Measurements from ENCODE around the gene SCMH1.

SCMH1 gene

DNA sequence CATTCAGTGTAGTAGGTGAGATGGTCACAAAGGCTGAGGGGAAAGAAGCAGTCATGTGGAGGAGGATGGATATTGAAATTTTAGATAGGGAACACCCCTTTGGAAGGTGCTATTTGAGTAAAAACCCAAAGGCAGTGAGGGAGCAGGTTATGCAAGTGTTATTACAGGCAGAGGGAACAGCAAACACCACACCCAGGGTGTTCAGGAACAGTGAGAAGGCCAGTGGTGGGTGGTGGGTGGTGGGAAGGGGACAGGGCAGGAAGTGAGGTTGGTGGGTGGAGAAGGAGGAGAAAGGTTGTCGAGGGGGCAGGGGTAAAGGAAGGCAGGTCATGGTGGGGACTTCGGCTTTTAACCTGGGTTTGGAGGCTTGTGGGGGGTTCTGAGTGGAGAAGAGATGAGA lies 39.2 kb upstream of the SCMH1 start:
- peaks cover 61 to 94% of the 10 kb centered on the region in 2 experiments for H3K27me3 ChIP-seq (ENCODE audit: control insufficient read depth in 1 of 2, insufficient read depth in 1 of 2, low read length in 2 of 2)
- no peak overlapping the region for H3K18ac ChIP-seq (ENCODE audit: low read depth in 1 of 2, low read length in 2 of 2)
- H3K4me1 ChIP-seq (ENCODE audit: control insufficient read depth, insufficient read depth, low read depth, low read length), result no peaks in the 10 kb centered on the region
- no peak overlapping the region for H2BK12ac ChIP-seq (ENCODE audit: low read length in 2 of 2)
- no peak overlapping the region for H2AFZ ChIP-seq (ENCODE audit: low read depth, low read length)
- no peak overlapping the region for H4K91ac ChIP-seq (ENCODE audit: low read length)
- no peak overlapping the region for H3K23ac ChIP-seq (ENCODE audit: low read length in 2 of 2)
- H2BK15ac ChIP-seq (ENCODE audit: low read depth, poor library complexity, severe bottlenecking), result no peak overlapping the region
- no peak overlapping the region for H3K4me3 ChIP-seq (ENCODE audit: insufficient read depth in 1 of 2, low read depth in 1 of 2, low read length in 2 of 2)
- H3K14ac ChIP-seq (ENCODE audit: low read length in 2 of 2), result no peak overlapping the region
- no peak overlapping the region for H2BK120ac ChIP-seq (ENCODE audit: low read depth, low read length)
- no peaks in the 10 kb centered on the region for H3K9me3 ChIP-seq (ENCODE audit: control insufficient read depth, low read length)
- no peak overlapping the region for H2BK5ac ChIP-seq (ENCODE audit: low read depth, low read length, poor library complexity, severe bottlenecking)
- H3K36me3 ChIP-seq (ENCODE audit: control insufficient read depth in 1 of 2, insufficient read depth in 2 of 2, low read depth in 1 of 2, low read length in 2 of 2), result no peaks in the 10 kb centered on the region
- H3K27ac ChIP-seq (ENCODE audit: low read length, poor library complexity, severe bottlenecking), result no peak overlapping the region
- H4K8ac ChIP-seq (ENCODE audit: low read length), result no peak overlapping the region
- no peak for DNase-seq
- no peak overlapping the region for H2AK5ac ChIP-seq (ENCODE audit: low read length, severe bottlenecking)
- H3K9ac ChIP-seq (ENCODE audit: low read length), result no peak overlapping the region
- H3K79me1 ChIP-seq (replicated peaks; ENCODE audit: low read length, poor library complexity, severe bottlenecking), result no peaks in the 10 kb centered on the region
- no peak overlapping the region for H3K4me2 ChIP-seq (ENCODE audit: low read length, poor library complexity, severe bottlenecking)
- 77% methylated on average over 2 of the region's 2 CpGs for WGBS
- no peak overlapping the region for H3K4ac ChIP-seq (ENCODE audit: low read depth in 1 of 2, low read length in 2 of 2)

DNA sequence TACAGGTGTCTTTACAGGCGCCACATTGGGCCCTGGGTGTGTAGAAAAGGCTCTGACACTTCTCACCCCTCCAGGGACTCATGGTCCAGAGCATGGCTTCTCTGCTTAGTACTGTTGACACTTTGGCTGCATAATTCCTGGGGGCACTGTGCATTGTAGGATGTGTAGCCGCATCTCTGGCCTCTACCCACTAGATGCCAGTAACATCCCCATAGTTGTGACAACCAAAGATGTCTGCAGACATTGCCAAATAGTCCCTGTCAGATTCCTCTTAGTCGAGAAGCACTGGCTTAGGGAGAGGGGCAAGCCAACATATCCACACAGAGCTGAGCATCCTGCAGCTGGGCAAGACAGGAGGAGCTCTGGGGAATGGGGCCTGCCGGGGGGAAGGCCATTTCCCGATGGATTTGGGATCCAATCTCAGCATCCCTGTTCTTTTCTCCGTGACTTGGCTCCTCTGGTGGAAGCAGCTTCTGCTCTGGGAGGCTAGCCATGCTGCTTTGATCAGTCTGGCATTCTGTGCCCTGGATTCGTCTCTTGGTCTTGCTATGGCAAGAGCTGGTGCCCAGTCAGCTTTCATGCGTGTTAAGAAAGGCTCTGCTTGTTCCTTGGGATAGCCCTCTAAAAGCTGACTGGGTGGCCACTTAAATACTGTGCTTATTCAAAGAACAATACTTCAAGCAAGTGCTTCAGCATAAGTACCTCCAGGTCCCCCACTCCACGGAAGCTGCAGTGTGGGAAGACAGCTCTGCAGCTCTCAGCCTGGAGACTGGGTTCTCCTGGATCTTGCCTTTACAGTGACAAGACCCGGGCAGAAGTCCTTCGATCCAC lies 38.3 kb upstream of the SCMH1 start:
- H3K36me3 ChIP-seq (ENCODE audit: control insufficient read depth in 1 of 2, insufficient read depth in 2 of 2, low read depth in 1 of 2, low read length in 2 of 2), result no peaks in the 10 kb centered on the region
- H3K79me1 ChIP-seq (replicated peaks; ENCODE audit: low read length, poor library complexity, severe bottlenecking), result no peaks in the 10 kb centered on the region
- H3K4me1 ChIP-seq (ENCODE audit: control insufficient read depth, insufficient read depth, low read depth, low read length), result peaks cover 2% of the 10 kb centered on the region
- H3K18ac ChIP-seq (ENCODE audit: low read depth in 1 of 2, low read length in 2 of 2), result no peak overlapping the region
- no peak overlapping the region for H2BK5ac ChIP-seq (ENCODE audit: low read depth, low read length, poor library complexity, severe bottlenecking)
- no peak overlapping the region for H4K8ac ChIP-seq (ENCODE audit: low read length)
- H3K14ac ChIP-seq (ENCODE audit: low read length in 2 of 2), result no peak overlapping the region
- H2AK5ac ChIP-seq (ENCODE audit: low read length, severe bottlenecking), result no peak overlapping the region
- peaks cover 55 to 91% of the 10 kb centered on the region in 2 experiments for H3K27me3 ChIP-seq (ENCODE audit: control insufficient read depth in 1 of 2, insufficient read depth in 1 of 2, low read length in 2 of 2)
- no peak overlapping the region for H4K91ac ChIP-seq (ENCODE audit: low read length)
- no peak overlapping the region for H2BK15ac ChIP-seq (ENCODE audit: low read depth, poor library complexity, severe bottlenecking)
- no peak overlapping the region for H3K4me3 ChIP-seq (ENCODE audit: insufficient read depth in 1 of 2, low read depth in 1 of 2, low read length in 2 of 2)
- H2AFZ ChIP-seq (ENCODE audit: low read depth, low read length), result no peak overlapping the region
- 78% methylated on average over 10 of the region's 11 CpGs for WGBS
- H3K9ac ChIP-seq (ENCODE audit: low read length), result no peak overlapping the region
- H3K4me2 ChIP-seq (ENCODE audit: low read length, poor library complexity, severe bottlenecking), result no peak overlapping the region
- H3K23ac ChIP-seq (ENCODE audit: low read length in 2 of 2), result no peak overlapping the region
- no peak overlapping the region for H2BK120ac ChIP-seq (ENCODE audit: low read depth, low read length)
- H3K4ac ChIP-seq (ENCODE audit: low read depth in 1 of 2, low read length in 2 of 2), result no peak overlapping the region
- H3K27ac ChIP-seq (ENCODE audit: low read length, poor library complexity, severe bottlenecking), result no peak overlapping the region
- DNase-seq, result no peak
- no peaks in the 10 kb centered on the region for H3K9me3 ChIP-seq (ENCODE audit: control insufficient read depth, low read length)
- H2BK12ac ChIP-seq (ENCODE audit: low read length in 2 of 2), result no peak overlapping the region

DNA sequence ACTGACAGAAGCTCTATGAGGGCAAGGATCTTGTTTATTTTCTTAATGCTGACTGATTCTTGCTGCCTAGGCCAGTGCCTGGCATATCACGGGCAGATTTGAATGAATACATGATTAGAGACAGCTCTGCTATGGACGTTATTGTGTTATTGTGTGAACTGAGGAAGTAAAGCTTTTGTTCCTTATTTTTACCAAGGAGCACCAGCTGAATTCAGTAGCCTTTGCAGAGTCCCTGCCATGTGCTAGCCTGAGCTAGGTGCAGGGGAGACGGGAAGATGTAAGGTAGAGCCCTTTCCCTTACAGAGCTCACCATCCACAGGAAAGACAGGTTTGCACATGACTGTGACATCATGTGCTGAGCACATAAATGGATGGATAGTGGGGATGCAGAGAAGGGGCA lies 36.0 kb upstream of the SCMH1 start:
- Histone ChIP-seq H3K23ac (ENCODE audit: low read length in 2 of 2) (no peak overlapping the region), H2AFZ (ENCODE audit: low read depth, low read length) (no peak overlapping the region), H2BK5ac (ENCODE audit: low read depth, low read length, poor library complexity, severe bottlenecking) (no peak overlapping the region), H2BK12ac (ENCODE audit: low read length in 2 of 2) (no peak overlapping the region), H3K9me3 (ENCODE audit: control insufficient read depth, low read length) (no peaks in the 10 kb centered on the region), H3K18ac (ENCODE audit: low read depth in 1 of 2, low read length in 2 of 2) (no peak overlapping the region), H4K91ac (ENCODE audit: low read length) (no peak overlapping the region), H3K4ac (ENCODE audit: low read depth in 1 of 2, low read length in 2 of 2) (no peak overlapping the region), H3K9ac (ENCODE audit: low read length) (no peak overlapping the region), H4K8ac (ENCODE audit: low read length) (no peak overlapping the region), H2AK5ac (ENCODE audit: low read length, severe bottlenecking) (no peak overlapping the region), H2BK15ac (ENCODE audit: low read depth, poor library complexity, severe bottlenecking) (no peak overlapping the region), H3K4me2 (ENCODE audit: low read length, poor library complexity, severe bottlenecking) (no peak overlapping the region), H3K4me1 (ENCODE audit: control insufficient read depth, insufficient read depth, low read depth, low read length) (peaks cover 2% of the 10 kb centered on the region), H3K4me3 (ENCODE audit: insufficient read depth in 1 of 2, low read depth in 1 of 2, low read length in 2 of 2) (no peak overlapping the region), H3K27me3 (ENCODE audit: control insufficient read depth in 1 of 2, insufficient read depth in 1 of 2, low read length in 2 of 2) (peaks cover 36 to 71% of the 10 kb centered on the region in 2 experiments), H3K79me1 (replicated peaks; ENCODE audit: low read length, poor library complexity, severe bottlenecking) (no peaks in the 10 kb centered on the region), H3K14ac (ENCODE audit: low read length in 2 of 2) (no peak overlapping the region), H3K27ac (ENCODE audit: low read length, poor library complexity, severe bottlenecking) (no peak overlapping the region), H3K36me3 (ENCODE audit: control insufficient read depth in 1 of 2, insufficient read depth in 2 of 2, low read depth in 1 of 2, low read length in 2 of 2) (no peaks in the 10 kb centered on the region), H2BK120ac (ENCODE audit: low read depth, low read length) (no peak overlapping the region)
- no peak for DNase-seq
- WGBS, result 89% methylated on average over 3 of the region's 3 CpGs

DNA sequence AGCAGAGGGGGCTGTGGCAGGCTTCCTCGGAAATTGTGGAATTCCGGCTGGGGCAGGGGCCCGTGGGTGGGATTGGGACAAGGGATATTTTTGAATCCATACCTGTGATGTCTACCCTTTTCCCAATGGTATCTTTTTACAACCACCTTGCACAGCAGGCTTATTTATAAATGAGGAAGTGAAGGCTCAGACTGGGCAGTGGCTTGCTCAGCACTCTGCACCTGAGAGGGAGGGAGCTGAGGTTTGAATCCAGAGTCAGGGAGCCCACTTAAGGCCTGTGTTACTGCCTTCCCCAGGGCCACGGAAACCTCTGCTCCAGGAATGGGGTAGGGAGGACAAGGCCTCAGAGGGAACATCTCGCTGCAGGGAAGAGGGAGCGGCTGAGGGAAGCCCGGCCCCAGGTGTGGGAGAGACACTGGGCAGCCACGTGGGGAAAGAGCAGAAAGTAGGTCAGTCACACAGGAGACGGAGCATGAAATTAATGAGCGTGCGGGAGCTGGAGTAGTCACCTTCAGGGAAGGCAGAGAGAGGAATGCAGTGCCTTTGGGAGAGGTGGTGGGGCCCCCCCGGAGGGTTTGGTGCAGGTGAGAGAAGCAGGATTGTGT lies 35.4 kb upstream of the SCMH1 start:
- H3K4ac ChIP-seq (ENCODE audit: low read depth in 1 of 2, low read length in 2 of 2), result no peak overlapping the region
- H3K4me3 ChIP-seq (ENCODE audit: insufficient read depth in 1 of 2, low read depth in 1 of 2, low read length in 2 of 2), result no peak overlapping the region
- H2BK120ac ChIP-seq (ENCODE audit: low read depth, low read length), result no peak overlapping the region
- no peak overlapping the region for H2BK15ac ChIP-seq (ENCODE audit: low read depth, poor library complexity, severe bottlenecking)
- peaks cover 2% of the 10 kb centered on the region for H3K4me1 ChIP-seq (ENCODE audit: control insufficient read depth, insufficient read depth, low read depth, low read length)
- WGBS, result 84% methylated on average over 9 of the region's 12 CpGs
- H3K79me1 ChIP-seq (replicated peaks; ENCODE audit: low read length, poor library complexity, severe bottlenecking), result no peaks in the 10 kb centered on the region
- no peak overlapping the region for H3K9ac ChIP-seq (ENCODE audit: low read length)
- no peak for DNase-seq
- no peak overlapping the region for H3K23ac ChIP-seq (ENCODE audit: low read length in 2 of 2)
- no peak overlapping the region for H2AK5ac ChIP-seq (ENCODE audit: low read length, severe bottlenecking)
- H3K27me3 ChIP-seq (ENCODE audit: control insufficient read depth in 1 of 2, insufficient read depth in 1 of 2, low read length in 2 of 2), result peaks cover 34 to 66% of the 10 kb centered on the region in 2 experiments
- no peaks in the 10 kb centered on the region for H3K36me3 ChIP-seq (ENCODE audit: control insufficient read depth in 1 of 2, insufficient read depth in 2 of 2, low read depth in 1 of 2, low read length in 2 of 2)
- no peak overlapping the region for H2BK12ac ChIP-seq (ENCODE audit: low read length in 2 of 2)
- H2BK5ac ChIP-seq (ENCODE audit: low read depth, low read length, poor library complexity, severe bottlenecking), result no peak overlapping the region
- no peak overlapping the region for H3K4me2 ChIP-seq (ENCODE audit: low read length, poor library complexity, severe bottlenecking)
- H3K27ac ChIP-seq (ENCODE audit: low read length, poor library complexity, severe bottlenecking), result no peak overlapping the region
- no peak overlapping the region for H4K91ac ChIP-seq (ENCODE audit: low read length)
- no peak overlapping the region for H4K8ac ChIP-seq (ENCODE audit: low read length)
- no peaks in the 10 kb centered on the region for H3K9me3 ChIP-seq (ENCODE audit: control insufficient read depth, low read length)
- no peak overlapping the region for H3K14ac ChIP-seq (ENCODE audit: low read length in 2 of 2)
- H2AFZ ChIP-seq (ENCODE audit: low read depth, low read length), result no peak overlapping the region
- no peak overlapping the region for H3K18ac ChIP-seq (ENCODE audit: low read depth in 1 of 2, low read length in 2 of 2)
